H9 (cell line): ENCODE data around the gene CFC1B. TPM values are rescaled to one million over a fixed set of nuclear protein-coding genes. Genes with fewer than 3 reads are reported as not detected.
"Not testable (repeated sequence)": the region's sequence is repeated elsewhere in the genome, so short reads cannot be mapped to it uniquely, and the experiment has no call there.

Experiments
- DNase-seq: peaks from one replicate; pipeline ENCODE4 v3.0.0-alpha.2; 2017
- H2AFZ ChIP-seq: one replicate; pipeline ENCODE4 v1.6.1; 2013; ENCODE audit warnings: mild to moderate bottlenecking, low read length, control low read depth, moderate library complexity
- H2AK5ac ChIP-seq: 2 replicates; pipeline ENCODE4 v1.6.1; 2013; ENCODE audit warnings: low read length, control low read depth, mixed read lengths; ENCODE audit not compliant: insufficient read length
- H2BK120ac ChIP-seq: one replicate; pipeline ENCODE4 v1.6.1; 2013; ENCODE audit warnings: low read depth, mild to moderate bottlenecking, low read length, control low read depth, inconsistent platforms; ENCODE audit not compliant: poor library complexity, severe bottlenecking
- H2BK12ac ChIP-seq: 2 replicates; pipeline ENCODE4 v1.6.1; 2013; ENCODE audit warnings: low read length, control low read depth, mixed read lengths, low read depth; ENCODE audit not compliant: insufficient read length
- H2BK15ac ChIP-seq: 2 replicates; pipeline ENCODE4 v1.6.1; 2013; ENCODE audit warnings: low read depth, low read length, control low read depth
- H2BK20ac ChIP-seq: one replicate; pipeline ENCODE4 v1.6.1; 2013; ENCODE audit warnings: low read depth, mild to moderate bottlenecking, low read length, control low read depth, inconsistent platforms; ENCODE audit not compliant: poor library complexity, severe bottlenecking
- H2BK5ac ChIP-seq: 2 replicates; pipeline ENCODE4 v1.6.1; 2013; ENCODE audit warnings: low read length, control low read depth, mixed read lengths; ENCODE audit not compliant: insufficient read length
- H3K14ac ChIP-seq: 2 replicates; pipeline ENCODE4 v1.6.1; 2013; ENCODE audit warnings: low read length, control low read depth; ENCODE audit not compliant: insufficient read depth
- H3K18ac ChIP-seq: 2 replicates; pipeline ENCODE4 v1.6.1; 2013; ENCODE audit warnings: low read depth, mild to moderate bottlenecking, mixed read lengths, low read length, control low read depth; ENCODE audit not compliant: insufficient read length
- H3K23ac ChIP-seq: 2 replicates; pipeline ENCODE4 v1.6.1; 2013; ENCODE audit warnings: low read length, control low read depth, mixed read lengths, low read depth; ENCODE audit not compliant: insufficient read length
- H3K23me2 ChIP-seq: 2 replicates; pipeline ENCODE4 v1.6.1; 2013; ENCODE audit warnings: low read depth, mild to moderate bottlenecking, mixed read lengths, low read length, control low read depth; ENCODE audit not compliant: insufficient read length, poor library complexity, severe bottlenecking
- H3K27ac ChIP-seq: 2 replicates; pipeline ENCODE4 v1.5.1; 2013; ENCODE audit warnings: low read length, control low read depth, mixed read lengths, low read depth; ENCODE audit not compliant: insufficient read length
- H3K27me3 ChIP-seq: 2 replicates; pipeline ENCODE4 v1.6.1; 2013; ENCODE audit warnings: low read length, control low read depth, inconsistent platforms; ENCODE audit not compliant: insufficient read depth
- H3K4ac ChIP-seq: 2 replicates; pipeline ENCODE4 v1.6.1; 2013; ENCODE audit warnings: low read depth, mild to moderate bottlenecking, control low read depth, inconsistent platforms, low read length, moderate library complexity
- H3K4me1 ChIP-seq: 2 replicates; pipeline ENCODE4 v1.6.1; 2013; ENCODE audit warnings: low read length, control low read depth, inconsistent platforms; ENCODE audit not compliant: insufficient read depth
- H3K4me2 ChIP-seq: 2 replicates; pipeline ENCODE4 v1.6.1; 2013; ENCODE audit warnings: low read length, control low read depth, mixed read lengths; ENCODE audit not compliant: insufficient read length, insufficient read depth
- H3K56ac ChIP-seq: 2 replicates; pipeline ENCODE4 v1.6.1; 2013; ENCODE audit warnings: low read depth, mild to moderate bottlenecking, mixed read lengths, low read length, control low read depth; ENCODE audit not compliant: insufficient read length
- H3K79me1 ChIP-seq: 2 replicates; pipeline ENCODE4 v1.6.1; 2013; ENCODE audit warnings: low read depth, mild to moderate bottlenecking, moderate library complexity, low read length, control low read depth, inconsistent platforms; ENCODE audit not compliant: insufficient read depth, poor library complexity, severe bottlenecking
- H3K79me2 ChIP-seq: 2 replicates; pipeline ENCODE4 v1.6.1; 2013; ENCODE audit warnings: low read length, control low read depth, inconsistent platforms; ENCODE audit not compliant: insufficient read depth
- H3K9ac ChIP-seq: 2 replicates; pipeline ENCODE4 v1.6.1; 2013; ENCODE audit warnings: low read length, control low read depth, mixed read lengths; ENCODE audit not compliant: insufficient read length; ENCODE audit errors: extremely low read depth
- H3K9me3 ChIP-seq: one replicate; pipeline ENCODE4 v1.6.1; 2013; ENCODE audit warnings: low read depth, low read length, inconsistent platforms; ENCODE audit not compliant: control insufficient read depth
- H3T11ph ChIP-seq: one replicate; pipeline ENCODE4 v1.6.1; 2013; ENCODE audit warnings: mild to moderate bottlenecking, low read length, control low read depth, inconsistent platforms
- H4K20me1 ChIP-seq: one replicate; pipeline ENCODE4 v1.6.1; 2013; ENCODE audit not compliant: control insufficient read depth, insufficient read length, insufficient read depth
- H4K5ac ChIP-seq: 2 replicates; pipeline ENCODE4 v1.6.1; 2013; ENCODE audit warnings: low read depth, mild to moderate bottlenecking, mixed read lengths, low read length, control low read depth; ENCODE audit not compliant: insufficient read length
- H4K8ac ChIP-seq: replicated peaks from 2 replicates; pipeline ENCODE4 v1.6.1; 2013; ENCODE audit warnings: low read length, control low read depth, mixed read lengths, low read depth; ENCODE audit not compliant: insufficient read length
- H4K91ac ChIP-seq: 2 replicates; pipeline ENCODE4 v1.6.1; 2013; ENCODE audit warnings: low read depth, mild to moderate bottlenecking, moderate library complexity, mixed read lengths, low read length, control low read depth; ENCODE audit not compliant: insufficient read length
- H3K27ac Mint-ChIP-seq, 3 experiments: 2 replicates in 2 of 3; 3 replicates in 1 of 3; pipeline ENCODE4 v1.8.0; 2020 to 2021; ENCODE audit warnings: mixed read lengths in 3 of 3, mild to moderate bottlenecking in 1 of 3, moderate library complexity in 1 of 3
- H3K27me3 Mint-ChIP-seq: 2 replicates; pipeline ENCODE4 v1.8.0; 2021; ENCODE audit warnings: low read depth, mild to moderate bottlenecking, moderate library complexity, mixed read lengths
- H3K36me3 Mint-ChIP-seq, 3 experiments: 2 replicates in 2 of 3; 3 replicates in 1 of 3; pipeline ENCODE4 v1.8.0; 2020 to 2021; ENCODE audit warnings: low read depth in 3 of 3, mixed read lengths in 3 of 3; ENCODE audit not compliant: insufficient read depth in 1 of 3
- H3K4me1 Mint-ChIP-seq, 2 experiments: 2 replicates each; pipeline ENCODE4 v1.8.0; 2020; ENCODE audit warnings: mixed read lengths in 2 of 2
- H3K4me3 Mint-ChIP-seq, 2 experiments: 2 replicates in 1 of 2; 3 replicates in 1 of 2; pipeline ENCODE4 v1.8.0; 2020 to 2021; ENCODE audit warnings: mild to moderate bottlenecking in 2 of 2, mixed read lengths in 2 of 2, moderate library complexity in 1 of 2
- H3K9me3 Mint-ChIP-seq, 2 experiments: 2 replicates in 1 of 2; 3 replicates in 1 of 2; pipeline ENCODE4 v1.8.0; 2020; ENCODE audit warnings: mild to moderate bottlenecking in 2 of 2, mixed read lengths in 2 of 2, moderate library complexity in 1 of 2
- WGBS: extraction: QIAGEN DNeasy Blood & Tissue Kit; methylation state at CpG from one replicate; pipeline ENCODE4 v1.1.7; 2013; ENCODE audit warnings: missing lambda C conversion rate, low lambda C conversion rate, mixed read lengths; ENCODE audit not compliant: insufficient read length; ENCODE audit errors: extremely low coverage; 5-methylcytosine and 5-hydroxymethylcytosine counted together
- total RNA-seq: library from RNA; stranded (reverse); gene quantifications from 2 replicates; pipeline ENCODE4 v1.2.1, GENCODE V29; 2021

The CFC1B gene
- total RNA-seq, 1 experiment from 2014 or later = not detected

GRCh38 chr2:130549475-130549874 is 28.5 kb downstream of the CFC1B start:
- not testable (repeated sequence) for H2BK5ac ChIP-seq, H3K9me3 Mint-ChIP-seq, H3K23ac ChIP-seq, H3K14ac ChIP-seq, H3K27me3 ChIP-seq, H3K4me2 ChIP-seq, H3K79me1 ChIP-seq, H4K8ac ChIP-seq, H2BK120ac ChIP-seq, DNase-seq, H3K4me1 ChIP-seq, H3K4me1 Mint-ChIP-seq, H3K27ac Mint-ChIP-seq, H3K4me3 Mint-ChIP-seq, H2BK12ac ChIP-seq, H3K36me3 Mint-ChIP-seq, H3K56ac ChIP-seq, H3K27me3 Mint-ChIP-seq, H4K20me1 ChIP-seq, H3T11ph ChIP-seq, H2BK20ac ChIP-seq, H3K27ac ChIP-seq, H3K18ac ChIP-seq, H3K4ac ChIP-seq, H4K5ac ChIP-seq, H3K9ac ChIP-seq, H2AK5ac ChIP-seq, H2AFZ ChIP-seq, H3K79me2 ChIP-seq, H3K23me2 ChIP-seq, H4K91ac ChIP-seq, H2BK15ac ChIP-seq, H3K9me3 ChIP-seq
- WGBS = no CpG with 5 or more reads among the region's 27 CpGs

GRCh38 chr2:130554178-130554577 is 33.2 kb downstream of the CFC1B start:
- H3K4ac ChIP-seq, H3K4me3 Mint-ChIP-seq, H3K4me1 ChIP-seq, H3K4me1 Mint-ChIP-seq, DNase-seq, H4K91ac ChIP-seq, H2BK20ac ChIP-seq, H3K27ac Mint-ChIP-seq, H4K5ac ChIP-seq, H2AK5ac ChIP-seq, H3K9ac ChIP-seq, H3K14ac ChIP-seq, H2BK12ac ChIP-seq, H3K36me3 Mint-ChIP-seq, H4K8ac ChIP-seq, H3K9me3 Mint-ChIP-seq, H3T11ph ChIP-seq, H2BK120ac ChIP-seq, H2BK5ac ChIP-seq, H3K56ac ChIP-seq, H3K23ac ChIP-seq, H3K27me3 ChIP-seq, H2BK15ac ChIP-seq, H3K4me2 ChIP-seq, H3K9me3 ChIP-seq, H3K79me2 ChIP-seq, H3K18ac ChIP-seq, H2AFZ ChIP-seq, H4K20me1 ChIP-seq, H3K27ac ChIP-seq, H3K27me3 Mint-ChIP-seq, H3K79me1 ChIP-seq, H3K23me2 ChIP-seq: not testable (repeated sequence)
- WGBS = no CpG with 5 or more reads among the region's 4 CpGs
